Ishikawa (cell line): Measurements from ENCODE around the gene ARMS2.

Experiments
- EP300 ChIP-seq: IDR thresholded peaks from 2 replicates; pipeline ENCODE4 v1.6.1; 2012; ENCODE audit warnings: borderline replicate concordance
- RAD21 ChIP-seq: IDR thresholded peaks from 2 replicates; pipeline ENCODE4 v1.6.1; 2012; ENCODE audit warnings: low read depth
- TAF1 ChIP-seq: IDR thresholded peaks from 2 replicates; pipeline ENCODE4 v1.6.1; 2012; ENCODE audit warnings: low read depth, mild to moderate bottlenecking
- TEAD4 ChIP-seq: IDR thresholded peaks from 2 replicates; pipeline ENCODE4 v1.6.1; 2012
- YY1 ChIP-seq: IDR thresholded peaks from 2 replicates; pipeline ENCODE4 v1.6.1; 2012; ENCODE audit warnings: low read depth
- ZBTB7A ChIP-seq: IDR thresholded peaks from 2 replicates; pipeline ENCODE4 v1.6.1; 2012; ENCODE audit warnings: low read depth
- TF ChIP-seq, protein P1 (sequence below): IDR thresholded peaks from 2 replicates; pipeline ENCODE4 v1.6.1; 2012; ENCODE audit warnings: low read depth, mild to moderate bottlenecking
- TF ChIP-seq, protein P2 (sequence below): IDR thresholded peaks from 2 replicates; pipeline ENCODE4 v1.6.1; 2012
- TF ChIP-seq, protein P3 (sequence below): IDR thresholded peaks from 2 replicates; pipeline ENCODE4 v1.6.1; 2012

DNA sequence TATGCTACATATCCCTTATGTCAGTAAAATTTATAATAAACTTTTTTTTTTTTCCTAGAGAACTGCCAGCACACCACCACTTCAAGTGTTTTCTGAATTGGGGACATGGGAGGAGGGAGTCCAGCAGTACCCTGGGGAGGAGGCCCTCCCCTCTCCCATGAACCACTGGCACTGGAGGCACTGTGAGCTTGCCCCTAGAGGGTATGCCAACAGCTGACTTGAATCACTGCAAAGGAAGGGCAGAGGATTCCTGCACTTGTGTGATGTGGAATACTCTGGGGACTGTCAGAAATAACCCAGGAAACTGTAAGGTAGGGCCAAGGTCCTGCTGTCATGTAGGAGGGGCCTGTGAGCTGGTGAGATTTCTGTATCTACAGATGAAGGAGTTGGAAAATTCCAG lies 8.5 kb upstream of the ARMS2 start:
- no peak for TF ChIP-seq YY1
- TF ChIP-seq, protein P1, sequence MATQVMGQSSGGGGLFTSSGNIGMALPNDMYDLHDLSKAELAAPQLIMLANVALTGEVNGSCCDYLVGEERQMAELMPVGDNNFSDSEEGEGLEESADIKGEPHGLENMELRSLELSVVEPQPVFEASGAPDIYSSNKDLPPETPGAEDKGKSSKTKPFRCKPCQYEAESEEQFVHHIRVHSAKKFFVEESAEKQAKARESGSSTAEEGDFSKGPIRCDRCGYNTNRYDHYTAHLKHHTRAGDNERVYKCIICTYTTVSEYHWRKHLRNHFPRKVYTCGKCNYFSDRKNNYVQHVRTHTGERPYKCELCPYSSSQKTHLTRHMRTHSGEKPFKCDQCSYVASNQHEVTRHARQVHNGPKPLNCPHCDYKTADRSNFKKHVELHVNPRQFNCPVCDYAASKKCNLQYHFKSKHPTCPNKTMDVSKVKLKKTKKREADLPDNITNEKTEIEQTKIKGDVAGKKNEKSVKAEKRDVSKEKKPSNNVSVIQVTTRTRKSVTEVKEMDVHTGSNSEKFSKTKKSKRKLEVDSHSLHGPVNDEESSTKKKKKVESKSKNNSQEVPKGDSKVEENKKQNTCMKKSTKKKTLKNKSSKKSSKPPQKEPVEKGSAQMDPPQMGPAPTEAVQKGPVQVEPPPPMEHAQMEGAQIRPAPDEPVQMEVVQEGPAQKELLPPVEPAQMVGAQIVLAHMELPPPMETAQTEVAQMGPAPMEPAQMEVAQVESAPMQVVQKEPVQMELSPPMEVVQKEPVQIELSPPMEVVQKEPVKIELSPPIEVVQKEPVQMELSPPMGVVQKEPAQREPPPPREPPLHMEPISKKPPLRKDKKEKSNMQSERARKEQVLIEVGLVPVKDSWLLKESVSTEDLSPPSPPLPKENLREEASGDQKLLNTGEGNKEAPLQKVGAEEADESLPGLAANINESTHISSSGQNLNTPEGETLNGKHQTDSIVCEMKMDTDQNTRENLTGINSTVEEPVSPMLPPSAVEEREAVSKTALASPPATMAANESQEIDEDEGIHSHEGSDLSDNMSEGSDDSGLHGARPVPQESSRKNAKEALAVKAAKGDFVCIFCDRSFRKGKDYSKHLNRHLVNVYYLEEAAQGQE: no peak
- TF ChIP-seq TAF1: no peak
- no peak for TF ChIP-seq TEAD4
- no peak for TF ChIP-seq RAD21
- TF ChIP-seq, protein P2, sequence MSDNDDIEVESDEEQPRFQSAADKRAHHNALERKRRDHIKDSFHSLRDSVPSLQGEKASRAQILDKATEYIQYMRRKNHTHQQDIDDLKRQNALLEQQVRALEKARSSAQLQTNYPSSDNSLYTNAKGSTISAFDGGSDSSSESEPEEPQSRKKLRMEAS: no peak
- TF ChIP-seq EP300: no peak
- TF ChIP-seq, protein P3, sequence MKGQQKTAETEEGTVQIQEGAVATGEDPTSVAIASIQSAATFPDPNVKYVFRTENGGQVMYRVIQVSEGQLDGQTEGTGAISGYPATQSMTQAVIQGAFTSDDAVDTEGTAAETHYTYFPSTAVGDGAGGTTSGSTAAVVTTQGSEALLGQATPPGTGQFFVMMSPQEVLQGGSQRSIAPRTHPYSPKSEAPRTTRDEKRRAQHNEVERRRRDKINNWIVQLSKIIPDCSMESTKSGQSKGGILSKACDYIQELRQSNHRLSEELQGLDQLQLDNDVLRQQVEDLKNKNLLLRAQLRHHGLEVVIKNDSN: no peak
- TF ChIP-seq ZBTB7A: no peak
